RCC 7860 (cell line): ENCODE measurements around the gene IGLL5.

ENCODE experiments used
- DNase-seq: peaks from one replicate; pipeline ENCODE4 v3.0.0-alpha.2; 2015; ENCODE audit warnings: low spot score
- FAIRE-seq: peaks from 2 replicates; lab custom pipeline; 2012; peaks lifted over from hg19 to GRCh38; lab: Jason Lieb, UNC

Gene IGLL5

GRCh38 chr22:22887621-22888503 lies at the start of gene IGLL5:
Gene IGLL5 (plus strand): TSS chr22:22887816. CDS start chr22:22888054, 238 bp downstream.
- no peak for FAIRE-seq
- no peak for DNase-seq

GRCh38 chr22:22838148-22838786 lies 49.3 kb upstream of the IGLL5 start:
- DNase-seq, result no peak

GRCh38 chr22:22839570-22840314 lies 47.9 kb upstream of the IGLL5 start:
- FAIRE-seq, result no peak
- no peak for DNase-seq

More at GRCh38 chr22:22838148-22838786, 49.3 kb upstream of the IGLL5 start:
- no peak for FAIRE-seq

- FAIRE-seq, result no peak
Observed at GRCh38 chr22:22840780-22841179, 46.8 kb upstream of the IGLL5 start.

GRCh38 chr22:22841598-22841997 lies 46.0 kb upstream of the IGLL5 start:
- no peak for DNase-seq
- no peak for FAIRE-seq

More at GRCh38 chr22:22840780-22841179, 46.8 kb upstream of the IGLL5 start:
- DNase-seq, result no peak

GRCh38 chr22:22842085-22842484 lies 45.5 kb upstream of the IGLL5 start:
- DNase-seq, result no peak
- no peak for FAIRE-seq

GRCh38 chr22:22843848-22844247 lies 43.8 kb upstream of the IGLL5 start:
- FAIRE-seq, result no peak

GRCh38 chr22:22847241-22847640 lies 40.4 kb upstream of the IGLL5 start:
- no peak for FAIRE-seq
- no peak for DNase-seq

More at GRCh38 chr22:22843848-22844247, 43.8 kb upstream of the IGLL5 start:
- no peak for DNase-seq

GRCh38 chr22:22848364-22848866 lies 39.2 kb upstream of the IGLL5 start:
- no peak for FAIRE-seq
- DNase-seq, result no peak

GRCh38 chr22:22849640-22850610 lies 37.7 kb upstream of the IGLL5 start:
- no peak for FAIRE-seq
- DNase-seq, result no peak

GRCh38 chr22:22851969-22852368 lies 35.6 kb upstream of the IGLL5 start:
- FAIRE-seq, result no peak
- DNase-seq, result no peak

GRCh38 chr22:22853713-22854112 lies 33.9 kb upstream of the IGLL5 start:
- DNase-seq, result no peak
- FAIRE-seq, result no peak

GRCh38 chr22:22854466-22854865 lies 33.1 kb upstream of the IGLL5 start:
- no peak for FAIRE-seq
- no peak for DNase-seq

GRCh38 chr22:22855085-22855484 lies 32.5 kb upstream of the IGLL5 start:
- no peak for DNase-seq
- no peak for FAIRE-seq

- DNase-seq, result no peak
- FAIRE-seq, result no peak
Observed at GRCh38 chr22:22855617-22856308, 31.9 kb upstream of the IGLL5 start.

GRCh38 chr22:22856364-22856763 lies 31.3 kb upstream of the IGLL5 start:
- FAIRE-seq, result no peak
- DNase-seq, result no peak

- no peak for FAIRE-seq
Observed at GRCh38 chr22:22856885-22857606, 30.6 kb upstream of the IGLL5 start.

More at GRCh38 chr22:22856885-22857606, 30.6 kb upstream of the IGLL5 start:
- no peak for DNase-seq
